Loucy (cell line): ENCODE data around the gene FANCC.

Source experiments
- EZH2phosphoT487 ChIP-seq: fragments of 200-600 bp; IDR thresholded peaks from 2 replicates; pipeline ENCODE4 v1.6.1; 2018; ENCODE audit warnings: antibody characterized with exemption, mild to moderate bottlenecking, moderate library complexity, borderline replicate concordance
- TF ChIP-seq, protein P1 (sequence below): fragments of 200-600 bp; sonication (generic); conservative IDR thresholded peaks from 2 replicates; pipeline ENCODE4 v1.5.1; 2014; ENCODE audit warnings: mild to moderate bottlenecking, antibody characterized with exemption, low read length

DNA sequence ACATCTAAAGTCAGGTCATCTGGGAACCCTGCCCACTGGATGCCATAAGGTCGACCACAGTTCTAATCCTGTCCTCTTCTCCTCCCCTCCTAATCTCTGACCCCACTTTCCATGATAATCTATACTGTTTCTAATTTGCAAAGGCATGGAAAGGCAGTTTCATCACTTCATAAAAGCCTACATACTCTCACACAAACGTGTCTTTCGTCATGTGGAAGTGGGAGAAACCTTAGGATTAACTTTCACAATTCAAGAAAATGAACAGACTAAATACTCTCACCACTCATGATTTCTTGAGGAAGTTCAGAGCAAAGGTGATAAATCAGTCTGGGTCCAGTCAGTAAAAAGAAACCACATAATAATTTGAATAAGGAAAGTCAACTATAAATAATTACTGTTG is 5.5 kb downstream of the FANCC start:
- no peak for TF ChIP-seq EZH2phosphoT487
- TF ChIP-seq, protein P1, sequence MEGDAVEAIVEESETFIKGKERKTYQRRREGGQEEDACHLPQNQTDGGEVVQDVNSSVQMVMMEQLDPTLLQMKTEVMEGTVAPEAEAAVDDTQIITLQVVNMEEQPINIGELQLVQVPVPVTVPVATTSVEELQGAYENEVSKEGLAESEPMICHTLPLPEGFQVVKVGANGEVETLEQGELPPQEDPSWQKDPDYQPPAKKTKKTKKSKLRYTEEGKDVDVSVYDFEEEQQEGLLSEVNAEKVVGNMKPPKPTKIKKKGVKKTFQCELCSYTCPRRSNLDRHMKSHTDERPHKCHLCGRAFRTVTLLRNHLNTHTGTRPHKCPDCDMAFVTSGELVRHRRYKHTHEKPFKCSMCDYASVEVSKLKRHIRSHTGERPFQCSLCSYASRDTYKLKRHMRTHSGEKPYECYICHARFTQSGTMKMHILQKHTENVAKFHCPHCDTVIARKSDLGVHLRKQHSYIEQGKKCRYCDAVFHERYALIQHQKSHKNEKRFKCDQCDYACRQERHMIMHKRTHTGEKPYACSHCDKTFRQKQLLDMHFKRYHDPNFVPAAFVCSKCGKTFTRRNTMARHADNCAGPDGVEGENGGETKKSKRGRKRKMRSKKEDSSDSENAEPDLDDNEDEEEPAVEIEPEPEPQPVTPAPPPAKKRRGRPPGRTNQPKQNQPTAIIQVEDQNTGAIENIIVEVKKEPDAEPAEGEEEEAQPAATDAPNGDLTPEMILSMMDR: no peak
